Stomach (tissue), 9 donors: ENCODE data around the gene SORCS2. TPM values are rescaled to one million over a fixed set of nuclear protein-coding genes. Genes with fewer than 3 reads are reported as not detected.

Source experiments
- DNase-seq, 2 donors: peaks; one replicate each; pipeline versions ENCODE4 v3.0.0 to v3.0.0-alpha.2; 2013 to 2019
- H3K27ac ChIP-seq, 5 donors: fragments of 200-600 bp in 4 of 5; sonication (generic) in 4 of 5; one replicate each; pipeline ENCODE4 v1.5.1; 2013 to 2019; ENCODE audit warnings: mild to moderate bottlenecking in 1 of 5, moderate library complexity in 1 of 5
- H3K27me3 ChIP-seq, 3 donors: fragments of 200-600 bp; sonication (generic); one replicate each; pipeline ENCODE4 v1.5.1; 2017 to 2019; ENCODE audit warnings: mixed run types in 1 of 3
- H3K36me3 ChIP-seq, 4 donors: fragments of 200-600 bp; sonication (generic); 1 replicate in 3 of 4; 2 replicates in 1 of 4; pipeline ENCODE4 v1.5.1; 2016 to 2019
- H3K4me1 ChIP-seq, 4 donors: fragments of 200-600 bp; sonication (generic); one replicate each; pipeline ENCODE4 v1.5.1; 2016 to 2019
- H3K4me3 ChIP-seq, 4 donors: fragments of 200-600 bp; sonication (generic) in 3 of 4; one replicate each; pipeline ENCODE4 v1.5.1; 2016 to 2019; ENCODE audit warnings: mild to moderate bottlenecking in 1 of 4
- H3K9me3 ChIP-seq, 4 donors: fragments of 200-600 bp; sonication (generic); one replicate each; pipeline ENCODE4 v1.5.1; 2016 to 2019
- EP300 ChIP-seq: sonication (generic); formaldehyde crosslinking; IDR thresholded peaks from one replicate; pipeline ENCODE4 v1.6.1; 2017; ENCODE audit warnings: antibody characterized with exemption
- POLR2A ChIP-seq, 4 donors: fragments of 450-650 bp; IDR thresholded peaks; one replicate each; pipeline ENCODE4 v1.6.1; 2016; ENCODE audit warnings: antibody characterized with exemption in 4 of 4, control low read depth in 2 of 4, mild to moderate bottlenecking in 1 of 4, moderate library complexity in 1 of 4
- POLR2AphosphoS5 ChIP-seq, 3 donors: sonication (generic); formaldehyde crosslinking; IDR thresholded peaks; one replicate each; pipeline ENCODE4 v1.6.1; 2016; ENCODE audit warnings: antibody characterized with exemption in 3 of 3
- WGBS, 5 donors: extraction: QIAGEN DNeasy Blood & Tissue Kit in 3 of 5; methylation state at CpG; one replicate each; pipeline versions ENCODE4 v1.1.5 to v1.1.7; 2013 to 2018; 5-methylcytosine and 5-hydroxymethylcytosine counted together
- intact Hi-C: fragments of 100-400 bp; cut with DNase I; formaldehyde crosslinking; loops from one replicate; pipeline ENCODE4 v1.15.1; 2023; ENCODE audit warnings: low total_unique reads
- polyA plus RNA-seq, 3 donors: library from polyadenylated mRNA; stranded (reverse); fragments of 200-250 nt; gene quantifications; one replicate each; pipeline ENCODE4 v1.2.3, GENCODE V29; 2013
- total RNA-seq, 5 donors: library from RNA; depleted of rRNA; stranded (reverse); fragments of >200 nt; gene quantifications; one replicate each; pipeline versions ENCODE4 v1.1.0 to v1.2.3, GENCODE V29; 2014 to 2016
- TF ChIP-seq, protein P1 (sequence below), 7 experiments: fragments of 450-650 bp in 4 of 7; fragments of 200-600 bp in 3 of 7; sonication (generic) in 3 of 7; IDR thresholded peaks; one replicate each; pipeline ENCODE4 v1.5.1; 2016 to 2019; ENCODE audit warnings: antibody characterized with exemption in 7 of 7, control low read depth in 2 of 7, mild to moderate bottlenecking in 1 of 7
- donor health status: healthy with polysubstance abuse.
- donor health status: Bipolar disorder and iron deficiency.
- donor health status: healthy.

The SORCS2 gene
- total and polyA plus RNA-seq, 8 donors, result under 0.01 to 13.0 (median 0.50) TPM; not detected in 1

GRCh38 chr4:7778510-7779431 is 586.4 kb downstream of the SORCS2 start:
- no peaks in the 10 kb centered on the region for H3K27me3 ChIP-seq
- H3K4me3 ChIP-seq, result peak overlapping the region in 3 of 4 donors; percentile 15 to 18 (median 17)
- H3K9me3 ChIP-seq, result no peaks in the 10 kb centered on the region
- DNase-seq, result peak in 1 of 2 donors; percentile 32
- peaks cover 19 to 66% (median 49%) of the 10 kb centered on the region in 4 donors for H3K36me3 ChIP-seq
- H3K4me1 ChIP-seq, result peaks cover 7 to 46% (median 24%) of the 10 kb centered on the region in 4 donors
- TF ChIP-seq EP300 (no peak), POLR2A (IDR thresholded peaks at IDR 0.05) (no peak), POLR2AphosphoS5 (IDR thresholded peaks at IDR 0.05) (no peak)
- TF ChIP-seq, protein P1, sequence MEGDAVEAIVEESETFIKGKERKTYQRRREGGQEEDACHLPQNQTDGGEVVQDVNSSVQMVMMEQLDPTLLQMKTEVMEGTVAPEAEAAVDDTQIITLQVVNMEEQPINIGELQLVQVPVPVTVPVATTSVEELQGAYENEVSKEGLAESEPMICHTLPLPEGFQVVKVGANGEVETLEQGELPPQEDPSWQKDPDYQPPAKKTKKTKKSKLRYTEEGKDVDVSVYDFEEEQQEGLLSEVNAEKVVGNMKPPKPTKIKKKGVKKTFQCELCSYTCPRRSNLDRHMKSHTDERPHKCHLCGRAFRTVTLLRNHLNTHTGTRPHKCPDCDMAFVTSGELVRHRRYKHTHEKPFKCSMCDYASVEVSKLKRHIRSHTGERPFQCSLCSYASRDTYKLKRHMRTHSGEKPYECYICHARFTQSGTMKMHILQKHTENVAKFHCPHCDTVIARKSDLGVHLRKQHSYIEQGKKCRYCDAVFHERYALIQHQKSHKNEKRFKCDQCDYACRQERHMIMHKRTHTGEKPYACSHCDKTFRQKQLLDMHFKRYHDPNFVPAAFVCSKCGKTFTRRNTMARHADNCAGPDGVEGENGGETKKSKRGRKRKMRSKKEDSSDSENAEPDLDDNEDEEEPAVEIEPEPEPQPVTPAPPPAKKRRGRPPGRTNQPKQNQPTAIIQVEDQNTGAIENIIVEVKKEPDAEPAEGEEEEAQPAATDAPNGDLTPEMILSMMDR (IDR thresholded peaks at IDR 0.05), result no peak
- 71 to 83% (median 79%) methylated on average over 24 of the region's 24 CpGs for WGBS, 5 donors
- intact Hi-C loops, result no loop called here
- H3K27ac ChIP-seq, result peak overlapping the region; percentile 5 to 78 (median 67)

GRCh38 chr4:7779432-7779768 is 587.1 kb downstream of the SORCS2 start:
- Histone ChIP-seq H3K27me3 (no peaks in the 10 kb centered on the region), H3K4me1 (peaks cover 7 to 46% (median 24%) of the 10 kb centered on the region in 4 donors), H3K4me3 (peak overlapping the region in 3 of 4 donors; percentile 15 to 18 (median 17)), H3K27ac (peak overlapping the region; percentile 5 to 78 (median 67)), H3K36me3 (peaks cover 14 to 66% (median 47%) of the 10 kb centered on the region in 4 donors), H3K9me3 (no peaks in the 10 kb centered on the region)
- WGBS, 5 donors, result 56 to 75% (median 65%) methylated on average over 5 of the region's 5 CpGs
- intact Hi-C loops, result no loop called here
- TF ChIP-seq, protein P1 (IDR thresholded peaks at IDR 0.05), result no peak
- no peak for TF ChIP-seq POLR2A (IDR thresholded peaks at IDR 0.05)
- no peak for TF ChIP-seq EP300
- no peak for TF ChIP-seq POLR2AphosphoS5 (IDR thresholded peaks at IDR 0.05)
- peak in 1 of 2 donors; percentile 78 for DNase-seq

DNA sequence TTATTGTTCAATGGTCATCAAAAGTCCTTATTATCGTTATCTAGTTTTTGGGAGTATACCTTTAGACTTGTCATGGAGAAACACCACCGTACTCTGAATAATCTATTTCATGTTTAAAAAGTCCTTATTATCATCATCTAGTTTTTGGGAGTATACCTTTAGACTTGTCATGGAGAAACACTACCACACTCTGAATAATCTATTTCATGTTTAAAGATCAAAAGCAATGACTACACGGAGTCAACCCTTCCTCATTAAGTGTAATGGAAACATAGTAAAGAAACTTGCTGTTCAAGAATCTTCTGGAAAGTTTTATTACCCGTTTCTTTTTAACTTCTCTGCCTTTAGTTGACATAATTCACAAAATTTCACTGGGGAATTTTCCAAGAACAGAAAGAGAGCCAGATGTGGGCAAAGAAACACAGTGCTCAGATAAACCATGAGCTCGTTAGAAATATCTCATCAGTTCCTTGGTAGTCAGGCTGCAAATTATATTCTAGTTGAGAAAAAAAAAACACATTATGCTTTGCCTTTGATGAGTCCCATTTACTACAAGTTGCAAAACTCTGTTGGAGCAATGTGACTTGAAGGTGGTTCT is 588.5 kb downstream of the SORCS2 start:
- no peaks in the 10 kb centered on the region for H3K9me3 ChIP-seq
- WGBS, 5 donors, result 67 to 85% (median 82%) methylated on average over 5 of the region's 5 CpGs
- peaks cover 13 to 66% (median 51%) of the 10 kb centered on the region in 4 donors for H3K36me3 ChIP-seq
- intact Hi-C loops, result no loop called here
- H3K27ac ChIP-seq, result no peak overlapping the region
- H3K4me1 ChIP-seq, result peaks cover 7 to 46% (median 24%) of the 10 kb centered on the region in 4 donors
- no peak overlapping the region for H3K4me3 ChIP-seq
- no peaks in the 10 kb centered on the region for H3K27me3 ChIP-seq
- no peak for TF ChIP-seq EP300
- TF ChIP-seq POLR2A (IDR thresholded peaks at IDR 0.05), result no peak
- no peak for TF ChIP-seq POLR2AphosphoS5 (IDR thresholded peaks at IDR 0.05)
- TF ChIP-seq, protein P1 (IDR thresholded peaks at IDR 0.05), result no peak
- DNase-seq, result no peak

DNA sequence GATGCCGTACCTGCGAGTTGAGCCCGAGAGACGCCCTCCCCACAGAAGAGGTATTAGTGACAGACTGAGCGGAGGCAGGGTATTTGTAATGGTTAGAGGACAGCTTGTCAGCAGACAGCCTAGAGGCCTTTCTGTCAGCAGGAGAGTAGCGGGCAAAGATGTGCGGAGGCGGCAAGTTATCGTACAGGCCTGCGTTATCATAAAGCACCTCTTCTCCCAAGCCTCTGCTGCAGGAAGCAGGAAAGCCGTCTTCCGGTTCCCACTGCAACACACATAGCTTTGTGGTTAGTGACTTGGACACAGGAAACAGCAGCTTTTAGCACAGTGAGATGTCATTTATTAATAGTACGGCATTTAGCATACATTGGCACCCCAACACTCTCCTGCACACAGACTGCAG is 589.0 kb downstream of the SORCS2 start:
- TF ChIP-seq EP300 (no peak), POLR2A (IDR thresholded peaks at IDR 0.05) (no peak), POLR2AphosphoS5 (IDR thresholded peaks at IDR 0.05) (no peak)
- TF ChIP-seq, protein P1 (IDR thresholded peaks at IDR 0.05), result no peak
- intact Hi-C loops, result no loop called here
- no peaks in the 10 kb centered on the region for H3K9me3 ChIP-seq
- no peak overlapping the region for H3K4me3 ChIP-seq
- peaks cover 7 to 46% (median 24%) of the 10 kb centered on the region in 4 donors for H3K4me1 ChIP-seq
- WGBS, 5 donors, result 68 to 80% (median 74%) methylated on average over 13 of the region's 13 CpGs
- H3K27me3 ChIP-seq, result no peaks in the 10 kb centered on the region
- peak overlapping the region in 1 of 5 donors; percentile 29 for H3K27ac ChIP-seq
- DNase-seq, result no peak
- H3K36me3 ChIP-seq, result peaks cover 13 to 66% (median 54%) of the 10 kb centered on the region in 4 donors
